ENCODE data around the gene PVRIG.
"Not testable (repeated sequence)": the region's sequence is repeated elsewhere in the genome, so short reads cannot be mapped to it uniquely, and the experiment has no call there.

DNA sequence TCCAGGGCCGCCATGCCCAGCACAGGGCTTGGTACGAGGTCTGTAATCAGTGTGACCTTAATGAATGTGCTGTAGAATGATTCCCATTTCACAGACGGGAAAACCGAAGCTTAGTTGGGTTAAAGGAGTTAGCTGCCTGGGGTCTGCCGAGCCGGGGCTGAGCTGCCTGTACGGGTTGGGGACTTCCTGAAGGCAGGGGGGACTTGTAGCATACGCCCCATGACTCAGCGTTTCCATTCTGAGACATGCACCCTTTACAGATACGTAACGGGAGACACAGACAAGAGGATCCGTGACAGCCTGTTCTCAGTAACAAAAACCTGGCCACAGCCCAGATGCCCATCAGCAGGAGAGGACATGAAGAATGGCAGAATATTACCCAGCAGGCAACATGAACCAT lies 23.6 kb downstream of the PVRIG start:
- TF ChIP-seq, protein P1, sequence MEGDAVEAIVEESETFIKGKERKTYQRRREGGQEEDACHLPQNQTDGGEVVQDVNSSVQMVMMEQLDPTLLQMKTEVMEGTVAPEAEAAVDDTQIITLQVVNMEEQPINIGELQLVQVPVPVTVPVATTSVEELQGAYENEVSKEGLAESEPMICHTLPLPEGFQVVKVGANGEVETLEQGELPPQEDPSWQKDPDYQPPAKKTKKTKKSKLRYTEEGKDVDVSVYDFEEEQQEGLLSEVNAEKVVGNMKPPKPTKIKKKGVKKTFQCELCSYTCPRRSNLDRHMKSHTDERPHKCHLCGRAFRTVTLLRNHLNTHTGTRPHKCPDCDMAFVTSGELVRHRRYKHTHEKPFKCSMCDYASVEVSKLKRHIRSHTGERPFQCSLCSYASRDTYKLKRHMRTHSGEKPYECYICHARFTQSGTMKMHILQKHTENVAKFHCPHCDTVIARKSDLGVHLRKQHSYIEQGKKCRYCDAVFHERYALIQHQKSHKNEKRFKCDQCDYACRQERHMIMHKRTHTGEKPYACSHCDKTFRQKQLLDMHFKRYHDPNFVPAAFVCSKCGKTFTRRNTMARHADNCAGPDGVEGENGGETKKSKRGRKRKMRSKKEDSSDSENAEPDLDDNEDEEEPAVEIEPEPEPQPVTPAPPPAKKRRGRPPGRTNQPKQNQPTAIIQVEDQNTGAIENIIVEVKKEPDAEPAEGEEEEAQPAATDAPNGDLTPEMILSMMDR (IDR thresholded peaks at IDR 0.05; ENCODE audit: insufficient read depth, low read length, poor library complexity, severe bottlenecking), result not testable (repeated sequence)
- not testable (repeated sequence) for TF ChIP-seq EZH2phosphoT487 (conservative IDR thresholded peaks at IDR 0.05; ENCODE audit: low read length)
